GM03348 (cell line): ENCODE results near the gene TTC28.

Source experiments
- DNase-seq: peaks from one replicate; pipeline ENCODE4 v3.0.0; 2012; ENCODE audit warnings: low spot score

TTC28 gene

GRCh38 chr22:28440592-28441390 lies 238.8 kb downstream of the TTC28 start:
- peak; percentile 37 for DNase-seq

GRCh38 chr22:28438183-28438768 lies 241.4 kb downstream of the TTC28 start:
- no peak for DNase-seq

GRCh38 chr22:28435982-28436381 lies 243.7 kb downstream of the TTC28 start:
- no peak for DNase-seq

- DNase-seq = no peak
These were observed 244.4 kb downstream of the TTC28 start for GRCh38 chr22:28435140-28435768.

- peak; percentile 16 for DNase-seq
These were observed 249.1 kb downstream of the TTC28 start for GRCh38 chr22:28430466-28431025.

- peak; percentile 47 for DNase-seq
These were observed 249.9 kb downstream of the TTC28 start for GRCh38 chr22:28429711-28430110.

GRCh38 chr22:28428271-28428670 lies 251.4 kb downstream of the TTC28 start:
- no peak for DNase-seq

GRCh38 chr22:28426346-28427132 lies 253.1 kb downstream of the TTC28 start:
- DNase-seq = peak; percentile 65

GRCh38 chr22:28425211-28425610 lies 254.4 kb downstream of the TTC28 start:
- no peak for DNase-seq

- DNase-seq = peak; percentile 41
These were observed 255.1 kb downstream of the TTC28 start for GRCh38 chr22:28424427-28425080.

GRCh38 chr22:28419919-28420318 lies 259.7 kb downstream of the TTC28 start:
- no peak for DNase-seq

GRCh38 chr22:28418008-28418407 lies 261.6 kb downstream of the TTC28 start:
- no peak for DNase-seq

- DNase-seq = no peak
These were observed 262.2 kb downstream of the TTC28 start for GRCh38 chr22:28417431-28417830.

GRCh38 chr22:28414913-28415312 lies 264.7 kb downstream of the TTC28 start:
- no peak for DNase-seq

- DNase-seq = peak; percentile 37
These were observed 265.8 kb downstream of the TTC28 start for GRCh38 chr22:28413612-28414399.

GRCh38 chr22:28412109-28412508 lies 267.5 kb downstream of the TTC28 start:
- no peak for DNase-seq

- DNase-seq = no peak
These were observed 268.5 kb downstream of the TTC28 start for GRCh38 chr22:28411125-28411524.

GRCh38 chr22:28410050-28410816 lies 269.4 kb downstream of the TTC28 start:
- peak; percentile 77 for DNase-seq

GRCh38 chr22:28408709-28409108 lies 270.9 kb downstream of the TTC28 start:
- no peak for DNase-seq

- DNase-seq = no peak
These were observed 272.0 kb downstream of the TTC28 start for GRCh38 chr22:28407645-28408044.
